Urothelium cell line (cell line): Measurements from ENCODE around the gene AKAP6.
A peak's percentile ranks its signal among the peaks of the same experiment; 100 is the strongest.
"Not testable (repeated sequence)": the region's sequence is repeated elsewhere in the genome, so short reads cannot be mapped to it uniquely, and the experiment has no call there.

Experiments used
- DNase-seq: peaks from one replicate; pipeline ENCODE4 v3.0.0; 2011; ENCODE audit warnings: low spot score, mixed read lengths
- FAIRE-seq: peaks from 2 replicates; lab custom pipeline; 2011; peaks lifted over from hg19 to GRCh38; lab: Jason Lieb, UNC

Gene AKAP6

DNA sequence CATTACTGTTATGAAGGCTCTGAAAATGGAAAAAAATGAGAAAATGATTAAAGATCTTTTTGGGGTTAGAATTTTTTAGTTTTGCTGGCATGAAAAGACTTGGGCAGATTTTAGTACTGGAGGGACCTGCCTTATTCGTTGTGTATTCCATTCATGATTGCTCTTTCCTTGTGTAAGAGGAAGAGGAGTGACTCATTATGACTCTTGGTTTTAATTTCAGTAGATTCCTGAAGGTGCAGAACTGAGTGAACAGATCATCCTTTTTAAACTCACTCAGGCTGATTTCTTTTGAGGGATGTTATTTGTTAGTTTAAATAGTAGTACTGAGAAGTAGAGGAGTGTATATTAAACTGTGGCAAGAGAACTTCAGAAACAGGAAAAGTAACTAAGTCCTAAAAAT is 41.6 kb downstream of the AKAP6 start:
- FAIRE-seq (no peak), DNase-seq (peak; percentile 56)

DNA sequence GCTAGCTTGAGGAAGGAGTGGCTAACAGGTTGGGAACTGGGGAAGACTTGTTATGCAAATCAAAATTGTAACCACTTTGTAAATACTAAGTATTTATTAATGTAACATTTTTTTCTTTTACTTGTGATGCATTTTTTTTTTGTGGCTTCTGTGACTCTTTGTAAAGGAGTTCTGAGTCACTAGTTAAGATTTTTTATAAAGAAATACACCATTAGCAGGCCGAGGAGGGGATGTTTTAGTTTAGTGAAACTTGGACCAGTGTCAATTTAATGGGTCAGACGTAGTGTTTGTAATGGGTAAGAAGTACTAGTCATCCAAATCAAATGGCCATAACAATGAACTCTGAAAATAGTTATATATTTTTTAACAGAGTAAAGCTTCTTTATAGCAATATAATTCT is 43.1 kb downstream of the AKAP6 start:
- no peak for FAIRE-seq
- peak; percentile 15 for DNase-seq

DNA sequence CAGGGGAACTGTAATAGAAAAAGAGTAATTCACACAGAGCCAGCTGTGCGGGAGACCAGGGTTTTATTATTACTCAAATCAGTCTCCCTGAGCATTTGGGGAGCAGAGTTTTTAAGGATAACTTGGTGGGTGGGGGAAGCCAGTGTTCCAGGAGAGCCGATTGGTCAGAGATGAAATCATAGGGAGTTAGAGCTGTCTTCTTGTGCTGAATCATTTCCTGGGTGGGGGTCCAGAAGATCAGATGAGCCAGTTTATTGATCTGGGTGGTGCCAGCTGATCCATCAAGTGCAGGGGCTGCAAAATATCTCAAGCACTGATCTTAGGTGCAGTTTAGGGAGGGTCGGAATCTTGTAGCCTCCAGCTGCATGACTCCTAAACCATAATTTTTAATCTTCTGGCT is 44.1 kb downstream of the AKAP6 start:
- DNase-seq, FAIRE-seq: not testable (repeated sequence)

DNA sequence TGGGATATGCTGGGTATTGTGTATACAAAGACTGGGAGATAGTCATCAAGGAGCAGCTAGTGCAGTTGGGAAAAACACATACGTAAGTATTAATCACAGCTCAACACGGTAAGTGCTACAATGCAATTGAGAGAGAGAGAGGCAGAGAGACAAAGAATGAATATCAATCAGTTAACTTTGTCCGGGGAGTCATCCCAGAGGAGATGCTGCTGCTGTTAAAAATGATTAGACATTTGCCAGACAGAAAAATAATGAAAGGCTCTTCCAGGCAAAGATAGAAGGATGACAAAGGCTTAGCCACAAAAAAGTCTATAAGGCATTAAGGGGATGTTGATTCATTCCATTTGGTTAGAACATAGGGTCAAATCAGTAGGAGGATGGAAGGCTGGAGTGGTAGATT is 45.1 kb downstream of the AKAP6 start:
- DNase-seq (no peak), FAIRE-seq (no peak)

DNA sequence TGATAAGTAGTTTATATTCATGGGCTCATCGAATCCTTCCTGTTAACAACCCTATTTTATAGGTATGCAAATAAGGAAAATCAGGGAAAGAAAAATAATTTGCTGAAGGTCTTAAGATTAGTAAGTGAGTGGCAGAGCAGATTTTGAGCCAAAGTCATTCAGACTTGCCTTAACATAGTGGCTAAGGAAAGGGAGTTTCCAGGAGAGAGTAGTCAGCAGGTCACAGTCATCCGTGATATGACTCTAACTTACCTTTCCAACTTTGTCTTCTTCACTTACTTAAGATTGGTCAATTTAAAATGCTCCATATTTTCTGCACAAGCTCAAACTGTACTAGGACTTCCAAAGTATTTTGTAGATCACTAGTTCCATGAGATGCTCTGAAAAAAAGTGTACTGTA is 46.6 kb downstream of the AKAP6 start:
- no peak for FAIRE-seq
- DNase-seq = no peak

DNA sequence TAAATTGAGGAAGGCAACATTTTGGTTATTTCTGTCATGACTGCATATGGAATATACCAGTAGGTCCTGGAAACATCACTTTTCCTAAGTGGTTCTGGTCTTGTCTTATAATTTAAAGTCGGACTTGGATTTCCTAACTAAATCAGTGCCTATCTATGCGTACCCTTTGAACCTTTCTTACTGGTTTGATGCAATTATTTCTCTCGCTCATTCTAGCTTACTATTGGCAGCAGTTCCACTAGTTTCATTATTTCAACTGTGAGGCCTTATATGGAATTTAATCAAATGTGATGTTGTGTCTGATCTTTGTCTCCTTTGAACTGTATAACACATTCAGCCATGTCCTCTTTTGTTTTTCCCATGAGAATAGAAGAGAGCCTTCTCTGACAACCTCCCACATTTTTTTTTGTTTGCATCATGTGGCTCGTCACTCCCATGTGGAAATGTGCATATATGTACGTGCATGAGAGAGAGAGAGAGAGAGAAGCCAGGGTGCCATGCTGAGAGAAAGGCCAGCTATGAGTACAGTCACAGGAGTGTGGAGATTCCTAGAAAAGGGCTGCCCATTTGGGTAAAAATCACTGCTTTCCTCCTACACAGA is 48.0 kb downstream of the AKAP6 start:
- no peak for DNase-seq
- no peak for FAIRE-seq

DNA sequence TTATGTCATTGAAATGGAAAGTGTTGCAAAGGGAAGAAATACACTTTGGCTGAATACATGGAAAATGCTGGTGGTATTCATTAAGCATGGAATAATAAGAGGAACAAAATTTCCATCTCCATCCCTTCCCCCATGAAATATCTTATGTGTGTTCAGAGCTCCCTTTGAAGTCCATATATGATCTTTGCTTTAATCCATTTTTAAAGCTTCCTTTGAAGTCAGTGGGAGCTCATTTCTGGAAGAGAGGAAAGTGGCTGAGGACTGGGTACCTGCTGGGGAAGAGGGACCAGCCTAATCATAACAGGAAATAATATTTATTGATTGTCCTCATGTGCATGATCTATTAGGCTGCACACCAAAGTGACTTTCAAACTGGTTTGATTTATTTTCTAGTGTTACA is 49.2 kb downstream of the AKAP6 start:
- no peak for FAIRE-seq
- no peak for DNase-seq

DNA sequence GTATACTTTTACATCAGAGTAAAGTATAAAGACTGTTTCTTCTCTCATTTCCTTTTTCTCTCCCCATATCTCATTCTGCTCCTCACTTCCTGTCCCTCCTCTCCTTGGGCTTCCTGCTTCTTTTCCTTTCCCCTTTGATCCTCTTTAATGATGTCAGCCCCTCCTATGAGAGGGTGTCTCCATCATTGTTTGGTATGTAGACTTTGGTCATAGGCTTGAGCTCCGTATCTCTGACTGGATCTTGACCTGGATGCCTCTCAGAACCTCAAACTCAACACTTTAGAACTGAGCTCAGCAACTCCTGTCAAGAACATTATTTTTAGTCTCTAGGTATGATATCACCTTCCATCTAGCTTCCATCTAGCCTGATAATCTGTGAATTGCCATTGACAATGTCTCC is 50.3 kb downstream of the AKAP6 start:
- DNase-seq (no peak), FAIRE-seq (no peak)

DNA sequence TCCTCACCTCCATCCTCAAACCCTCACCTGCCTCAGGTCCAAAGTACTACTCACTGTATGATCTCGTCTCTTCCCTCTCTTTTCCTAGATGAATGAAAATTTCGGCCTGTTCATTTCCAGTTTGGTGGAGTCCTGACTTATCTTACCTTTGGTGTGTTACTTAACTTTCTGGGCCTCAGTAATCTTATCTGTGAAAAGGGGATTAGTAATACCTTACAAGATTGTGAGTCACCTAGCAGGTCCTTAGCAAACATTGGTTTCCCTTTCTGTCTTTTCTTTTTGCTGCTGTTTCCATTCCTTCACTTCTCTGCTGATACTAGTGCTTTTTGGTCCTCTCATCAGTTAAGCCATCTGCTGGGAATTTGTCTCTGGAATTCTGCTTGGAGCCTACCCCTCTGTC is 52.8 kb downstream of the AKAP6 start:
- DNase-seq (no peak), FAIRE-seq (no peak)

DNA sequence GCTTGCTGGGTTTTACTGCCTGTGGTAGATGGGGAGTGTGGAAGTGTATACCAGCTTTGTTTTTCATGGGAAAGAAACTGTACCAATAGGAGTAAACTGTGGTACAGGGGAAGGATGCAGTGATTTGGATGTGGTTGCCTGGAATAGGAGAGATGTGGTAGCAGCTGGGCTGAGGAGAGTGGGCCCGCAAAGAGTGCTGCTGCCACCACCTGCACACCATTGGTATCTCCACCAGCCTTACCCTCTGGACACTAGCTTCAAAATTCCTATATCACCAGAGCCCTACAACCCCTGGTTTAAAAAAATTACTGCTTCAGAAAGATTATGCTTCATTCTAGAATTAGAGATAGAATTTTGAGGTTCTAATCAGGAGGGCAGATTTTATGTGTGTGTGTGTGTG is 53.6 kb downstream of the AKAP6 start:
- DNase-seq = no peak
- FAIRE-seq = no peak

DNA sequence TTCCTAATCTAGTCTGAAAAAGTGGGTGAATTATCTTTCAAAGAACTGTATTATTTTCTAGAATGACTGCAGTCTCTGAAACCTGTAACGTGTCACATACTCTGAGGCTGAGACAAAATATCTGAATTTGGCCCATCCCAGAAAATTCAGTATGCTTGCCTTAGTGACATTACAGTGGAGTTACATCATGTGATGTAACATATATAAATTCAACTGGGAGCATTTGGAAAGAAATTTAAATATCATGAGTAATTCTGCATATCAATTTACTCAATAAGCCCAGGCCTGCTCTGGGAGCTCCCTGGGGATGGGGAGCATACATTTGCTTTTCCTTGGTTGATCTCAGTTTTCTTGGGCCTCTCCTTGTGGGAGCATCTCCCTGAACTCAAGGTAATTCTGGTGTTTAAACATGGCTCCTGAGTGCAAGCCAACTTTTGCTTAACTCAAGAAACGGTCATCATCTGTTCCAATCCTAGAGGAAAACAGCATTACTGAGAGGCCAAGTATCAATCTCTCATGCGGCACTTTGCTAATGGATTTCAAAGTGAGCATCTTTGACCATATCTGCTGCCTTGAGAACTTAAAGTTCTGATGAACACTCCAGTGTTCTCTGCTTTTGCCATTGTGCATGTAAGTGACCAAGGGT is 54.4 kb downstream of the AKAP6 start:
- DNase-seq (no peak), FAIRE-seq (no peak)

DNA sequence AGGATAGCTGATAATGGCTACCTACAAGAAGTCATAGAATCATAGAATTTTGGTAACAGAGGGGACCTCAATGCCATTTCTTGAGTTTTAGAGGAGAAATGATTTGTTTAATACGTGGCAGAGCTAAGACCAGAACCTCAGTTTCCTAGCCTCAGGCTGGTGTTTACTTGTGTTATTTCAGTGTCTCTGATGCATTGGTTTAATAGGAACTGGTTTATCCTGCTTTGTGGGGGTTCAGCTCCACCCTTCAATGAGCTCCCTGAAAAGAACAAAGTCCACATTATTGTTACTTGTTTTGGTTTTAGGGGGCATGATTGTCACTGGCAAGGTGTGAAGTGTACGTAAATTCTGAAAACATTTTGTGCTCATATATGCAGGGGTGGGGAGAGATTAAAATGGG is 55.4 kb downstream of the AKAP6 start:
- DNase-seq (no peak), FAIRE-seq (no peak)

DNA sequence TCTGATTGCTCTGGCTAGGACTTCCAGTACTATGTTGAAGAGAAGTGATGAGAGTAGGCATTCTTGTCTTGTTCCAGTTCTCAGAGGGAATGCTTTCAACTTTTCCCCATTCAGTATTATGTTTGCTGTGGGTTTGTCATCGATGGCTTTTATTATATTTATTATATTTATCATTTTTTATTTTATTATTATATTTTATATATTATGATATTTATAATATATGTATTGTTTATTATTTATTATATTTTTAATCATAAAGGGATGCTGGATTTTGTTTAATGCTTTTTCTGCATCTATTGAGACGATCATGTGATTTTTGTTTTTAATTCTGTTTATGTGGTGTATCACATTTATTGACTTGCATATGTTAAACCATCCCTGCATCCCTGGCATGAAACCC is 58.2 kb downstream of the AKAP6 start:
- not testable (repeated sequence) for FAIRE-seq, DNase-seq

DNA sequence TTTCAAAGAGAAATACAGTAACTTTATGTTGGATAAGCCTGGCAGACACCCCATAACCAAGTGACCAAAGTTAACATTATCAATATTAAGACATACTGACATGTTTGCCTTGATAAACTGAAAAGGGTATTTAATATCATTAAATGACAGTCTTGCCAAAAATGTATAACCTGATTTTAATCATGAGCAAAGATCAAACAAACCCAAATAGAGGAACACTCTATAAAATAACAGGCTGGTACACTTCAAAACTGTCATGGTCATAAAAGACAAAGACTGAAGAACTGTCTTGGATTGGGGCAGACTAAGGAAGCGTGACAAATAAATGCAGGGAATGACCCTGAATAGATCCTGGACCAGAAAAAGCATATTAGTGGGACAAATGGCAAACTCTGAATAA is 64.0 kb downstream of the AKAP6 start:
- no peak for FAIRE-seq
- DNase-seq = no peak

DNA sequence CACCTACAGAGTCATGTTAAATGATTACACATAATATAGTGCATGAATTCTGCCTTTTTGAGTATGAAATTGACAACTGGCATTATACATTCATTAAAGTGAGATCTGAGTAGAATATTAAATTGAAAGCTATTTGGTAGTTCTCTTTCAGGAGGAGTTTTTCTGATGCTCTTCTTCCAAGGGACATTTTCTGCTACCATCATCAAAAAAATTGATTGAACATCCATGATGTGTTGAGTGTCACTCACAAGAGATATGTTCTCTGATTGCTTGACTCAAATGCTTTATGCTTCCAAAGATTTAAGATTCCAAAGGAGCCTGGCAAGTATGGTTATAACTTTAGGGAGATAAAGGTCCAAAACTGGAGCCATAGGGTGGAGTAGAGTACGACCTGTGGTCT is 64.9 kb downstream of the AKAP6 start:
- no peak for DNase-seq
- no peak for FAIRE-seq

DNA sequence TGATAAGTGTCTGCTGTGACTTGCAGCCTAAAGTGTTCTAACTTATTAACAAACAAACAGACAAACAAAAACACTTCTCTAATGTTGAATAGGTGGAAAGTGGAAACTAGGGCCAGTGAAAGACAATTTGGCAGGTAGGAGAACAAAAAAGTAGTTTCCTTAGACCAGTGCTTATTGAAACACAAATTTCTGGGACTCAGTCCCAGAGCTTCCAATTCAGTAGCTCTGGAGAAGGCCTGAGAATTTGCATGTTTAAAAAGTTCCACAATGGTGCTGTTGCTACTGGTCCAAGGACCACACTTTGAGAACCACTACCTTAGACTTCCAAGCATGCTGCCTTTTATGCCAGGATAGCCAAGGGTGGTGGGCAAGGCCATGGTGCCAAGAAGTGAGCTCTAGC is 67.8 kb downstream of the AKAP6 start:
- DNase-seq = no peak
- FAIRE-seq = no peak

DNA sequence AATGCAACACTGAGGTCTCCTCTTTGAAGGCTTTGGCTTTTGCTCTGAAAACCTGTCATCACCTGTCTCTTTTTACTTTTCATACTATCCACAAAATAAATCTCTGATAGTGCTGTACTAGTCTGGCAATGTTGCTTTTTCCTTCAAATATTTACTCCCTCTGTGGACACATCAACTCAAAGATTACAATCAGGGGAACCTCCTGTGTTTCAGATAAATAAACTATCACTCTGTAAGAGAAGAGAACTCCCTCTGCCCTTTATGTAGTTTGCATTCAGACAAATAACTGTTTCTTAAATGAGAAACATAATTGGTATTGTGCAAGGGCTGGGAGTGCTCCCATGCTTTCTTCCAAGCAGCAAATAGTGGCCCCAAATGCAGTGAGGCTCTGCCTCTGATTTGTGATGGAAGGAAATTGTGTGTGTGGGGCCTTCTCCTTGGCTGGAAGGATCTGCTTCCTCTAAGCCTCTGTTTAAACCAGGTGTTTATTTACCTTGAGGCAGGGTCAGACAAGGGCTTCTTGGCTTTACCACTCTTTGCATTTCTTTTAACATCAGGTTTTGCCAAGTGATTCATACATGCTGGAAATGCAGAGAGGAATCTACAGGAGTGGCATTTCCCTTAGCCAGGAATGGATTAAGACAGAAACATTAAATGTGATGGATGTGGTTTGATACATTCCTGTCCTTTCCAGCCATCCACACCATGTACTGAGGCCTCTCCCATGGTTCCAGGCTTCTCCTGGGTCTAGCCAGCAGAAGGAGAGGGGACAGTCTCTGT is 69.0 kb downstream of the AKAP6 start:
- peak; percentile 54 for DNase-seq
- no peak for FAIRE-seq

DNA sequence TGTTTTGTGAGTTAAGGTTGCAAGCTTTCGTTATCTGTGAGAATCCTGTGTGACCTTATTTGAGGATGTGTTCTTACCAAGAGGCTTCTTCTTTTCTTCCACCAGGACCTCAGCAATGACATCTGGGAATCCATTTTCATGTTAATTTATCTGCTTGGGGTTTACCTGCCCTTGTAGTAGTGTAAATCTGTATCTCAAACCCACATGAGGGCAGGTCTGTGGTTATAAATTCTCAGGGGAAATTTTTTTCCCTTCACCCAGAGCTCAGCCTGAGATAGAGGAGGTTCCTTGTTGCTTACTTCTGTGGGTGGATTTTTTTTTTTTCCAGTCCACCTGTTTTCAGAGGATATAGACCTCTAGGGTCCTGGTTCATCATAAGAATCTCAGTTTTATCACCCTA is 70.8 kb downstream of the AKAP6 start:
- DNase-seq = no peak
- no peak for FAIRE-seq

DNA sequence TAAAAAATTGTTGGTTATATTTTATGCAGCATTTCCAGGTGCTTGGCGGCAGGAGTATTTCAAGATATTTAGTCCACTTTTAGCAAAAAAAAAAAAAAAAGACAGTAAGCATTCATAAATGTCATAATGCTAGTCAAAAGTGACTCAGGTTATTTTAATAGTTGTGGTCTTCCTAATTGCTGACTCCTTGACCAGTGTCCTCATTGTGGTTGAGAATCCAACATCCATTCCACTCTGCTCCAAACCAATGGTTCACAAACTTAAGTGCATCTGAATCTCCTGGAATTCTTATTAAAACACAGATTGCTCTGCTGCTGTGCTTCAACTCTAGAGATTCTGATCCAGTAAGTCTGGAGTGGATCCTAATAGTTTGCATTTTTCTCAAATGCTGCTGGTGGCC is 71.4 kb downstream of the AKAP6 start:
- FAIRE-seq (no peak), DNase-seq (no peak)

DNA sequence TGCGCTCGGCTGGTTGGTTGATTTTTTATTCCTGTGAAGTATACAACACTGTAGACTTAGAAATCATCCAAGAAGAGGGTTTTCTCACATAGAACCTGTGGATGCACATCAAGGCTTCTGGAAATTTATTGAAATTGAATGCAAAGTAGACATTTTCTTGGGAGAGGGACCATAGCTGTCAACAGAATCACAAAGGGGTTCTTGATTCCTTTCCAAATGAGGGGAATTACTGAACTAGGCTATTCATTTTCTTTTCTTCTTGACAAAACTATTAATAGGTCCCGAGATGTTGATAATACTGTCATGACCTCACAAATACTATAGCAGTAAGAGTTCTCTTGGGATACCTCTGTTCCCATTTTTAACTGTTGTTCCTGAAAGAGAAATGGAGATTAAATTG is 73.9 kb downstream of the AKAP6 start:
- no peak for DNase-seq
- no peak for FAIRE-seq

DNA sequence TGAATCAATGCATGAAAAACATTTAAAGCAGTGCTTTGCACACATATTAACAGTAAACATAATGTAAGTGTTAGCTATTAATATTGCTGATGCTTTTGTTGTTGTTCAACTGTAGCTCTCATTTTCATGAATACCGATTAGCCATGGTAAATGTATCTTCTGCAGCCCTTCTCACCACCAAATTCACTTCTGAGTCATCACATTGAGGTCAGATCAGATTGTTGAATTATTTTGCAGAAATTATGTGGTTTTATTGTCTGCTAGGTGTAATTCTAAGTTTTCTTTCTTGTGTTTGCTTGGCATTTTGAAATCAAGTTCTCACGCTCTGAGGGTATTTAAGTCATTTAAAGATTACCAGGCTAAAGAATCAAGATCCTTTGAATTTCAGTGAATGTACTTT is 74.6 kb downstream of the AKAP6 start:
- no peak for DNase-seq
- no peak for FAIRE-seq
